ENCODE results near the gene EDN1. TPM values are rescaled to one million over a fixed set of nuclear protein-coding genes. Genes with fewer than 3 reads are reported as not detected.

Gene EDN1
- total RNA-seq, 1 donor = 1.4 TPM

GRCh38 chr6:12270551-12271230 lies 19.5 kb upstream of the EDN1 start:
- TF ChIP-seq, protein P1, sequence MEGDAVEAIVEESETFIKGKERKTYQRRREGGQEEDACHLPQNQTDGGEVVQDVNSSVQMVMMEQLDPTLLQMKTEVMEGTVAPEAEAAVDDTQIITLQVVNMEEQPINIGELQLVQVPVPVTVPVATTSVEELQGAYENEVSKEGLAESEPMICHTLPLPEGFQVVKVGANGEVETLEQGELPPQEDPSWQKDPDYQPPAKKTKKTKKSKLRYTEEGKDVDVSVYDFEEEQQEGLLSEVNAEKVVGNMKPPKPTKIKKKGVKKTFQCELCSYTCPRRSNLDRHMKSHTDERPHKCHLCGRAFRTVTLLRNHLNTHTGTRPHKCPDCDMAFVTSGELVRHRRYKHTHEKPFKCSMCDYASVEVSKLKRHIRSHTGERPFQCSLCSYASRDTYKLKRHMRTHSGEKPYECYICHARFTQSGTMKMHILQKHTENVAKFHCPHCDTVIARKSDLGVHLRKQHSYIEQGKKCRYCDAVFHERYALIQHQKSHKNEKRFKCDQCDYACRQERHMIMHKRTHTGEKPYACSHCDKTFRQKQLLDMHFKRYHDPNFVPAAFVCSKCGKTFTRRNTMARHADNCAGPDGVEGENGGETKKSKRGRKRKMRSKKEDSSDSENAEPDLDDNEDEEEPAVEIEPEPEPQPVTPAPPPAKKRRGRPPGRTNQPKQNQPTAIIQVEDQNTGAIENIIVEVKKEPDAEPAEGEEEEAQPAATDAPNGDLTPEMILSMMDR (IDR thresholded peaks at IDR 0.05; ENCODE audit: extremely low read depth, low read depth, low read length) = no peak
- H3K4me1 ChIP-seq (ENCODE audit: insufficient read depth, low read length) = peaks cover 13% of the 10 kb centered on the region
- no peaks in the 10 kb centered on the region for H3K79me2 ChIP-seq (ENCODE audit: insufficient read depth, low read length)
- no peak overlapping the region for H3K4me3 ChIP-seq (ENCODE audit: insufficient read depth, low read length)
- no peaks in the 10 kb centered on the region for H3K9me3 ChIP-seq (ENCODE audit: low read depth, low read length)
- no peak for DNase-seq (ENCODE audit: insufficient read length, low spot score, missing footprints)
- H3K36me3 ChIP-seq (ENCODE audit: insufficient read depth, low read length) = no peaks in the 10 kb centered on the region
- H4K20me1 ChIP-seq (ENCODE audit: insufficient read depth, low read length) = no peaks in the 10 kb centered on the region
- no peak overlapping the region for H2AFZ ChIP-seq (ENCODE audit: low read length)
- no peaks in the 10 kb centered on the region for H3K27me3 ChIP-seq (ENCODE audit: insufficient read depth, low read length)
- H3K27ac ChIP-seq (ENCODE audit: low read depth, low read length) = no peak overlapping the region
- H3K4me2 ChIP-seq (ENCODE audit: insufficient read depth, low read length) = no peak overlapping the region

- no peak overlapping the region for H3K4me2 ChIP-seq (ENCODE audit: insufficient read depth, low read length)
- no peak overlapping the region for H3K4me3 ChIP-seq (ENCODE audit: insufficient read depth, low read length)
- TF ChIP-seq, protein P1 (IDR thresholded peaks at IDR 0.05; ENCODE audit: extremely low read depth, low read depth, low read length) = no peak
- H3K27me3 ChIP-seq (ENCODE audit: insufficient read depth, low read length) = no peaks in the 10 kb centered on the region
- DNase-seq (ENCODE audit: insufficient read length, low spot score, missing footprints) = no peak
- H3K4me1 ChIP-seq (ENCODE audit: insufficient read depth, low read length) = peaks cover 4% of the 10 kb centered on the region
- H3K36me3 ChIP-seq (ENCODE audit: insufficient read depth, low read length) = no peaks in the 10 kb centered on the region
- H4K20me1 ChIP-seq (ENCODE audit: insufficient read depth, low read length) = no peaks in the 10 kb centered on the region
- H2AFZ ChIP-seq (ENCODE audit: low read length) = no peak overlapping the region
- no peaks in the 10 kb centered on the region for H3K79me2 ChIP-seq (ENCODE audit: insufficient read depth, low read length)
- no peaks in the 10 kb centered on the region for H3K9me3 ChIP-seq (ENCODE audit: low read depth, low read length)
- no peak overlapping the region for H3K27ac ChIP-seq (ENCODE audit: low read depth, low read length)
Observed at GRCh38 chr6:12271594-12271993, 18.6 kb upstream of the EDN1 start.

DNA sequence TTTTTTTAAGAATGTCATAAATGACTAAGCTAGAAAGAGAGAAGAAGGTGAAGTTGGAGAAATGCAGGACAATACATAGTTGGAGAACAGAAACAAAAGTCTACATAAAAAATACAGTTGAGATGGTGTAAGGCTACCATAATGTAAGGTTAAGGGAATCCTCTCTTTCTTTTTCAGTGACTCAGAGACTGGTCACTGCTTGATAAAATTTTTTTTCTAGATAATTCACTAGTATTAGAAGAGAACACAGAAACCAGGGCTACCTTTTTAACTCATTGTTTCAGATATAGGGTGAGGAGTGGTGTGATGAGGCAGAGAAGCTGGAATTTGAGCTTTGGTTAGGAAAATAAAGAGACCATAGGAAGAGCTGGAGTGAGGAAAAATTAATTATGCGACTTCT lies 18.2 kb upstream of the EDN1 start:
- no peaks in the 10 kb centered on the region for H3K79me2 ChIP-seq (ENCODE audit: insufficient read depth, low read length)
- no peak overlapping the region for H2AFZ ChIP-seq (ENCODE audit: low read length)
- no peaks in the 10 kb centered on the region for H4K20me1 ChIP-seq (ENCODE audit: insufficient read depth, low read length)
- no peak for DNase-seq (ENCODE audit: insufficient read length, low spot score, missing footprints)
- H3K4me2 ChIP-seq (ENCODE audit: insufficient read depth, low read length) = no peak overlapping the region
- H3K27ac ChIP-seq (ENCODE audit: low read depth, low read length) = no peak overlapping the region
- no peaks in the 10 kb centered on the region for H3K4me1 ChIP-seq (ENCODE audit: insufficient read depth, low read length)
- no peak overlapping the region for H3K4me3 ChIP-seq (ENCODE audit: insufficient read depth, low read length)
- TF ChIP-seq, protein P1 (IDR thresholded peaks at IDR 0.05; ENCODE audit: extremely low read depth, low read depth, low read length) = no peak
- H3K27me3 ChIP-seq (ENCODE audit: insufficient read depth, low read length) = no peaks in the 10 kb centered on the region
- no peaks in the 10 kb centered on the region for H3K36me3 ChIP-seq (ENCODE audit: insufficient read depth, low read length)
- H3K9me3 ChIP-seq (ENCODE audit: low read depth, low read length) = no peaks in the 10 kb centered on the region

GRCh38 chr6:12275107-12275506 lies 15.1 kb upstream of the EDN1 start:
- H3K4me2 ChIP-seq (ENCODE audit: insufficient read depth, low read length) = no peak overlapping the region
- no peaks in the 10 kb centered on the region for H4K20me1 ChIP-seq (ENCODE audit: insufficient read depth, low read length)
- no peak overlapping the region for H2AFZ ChIP-seq (ENCODE audit: low read length)
- no peaks in the 10 kb centered on the region for H3K36me3 ChIP-seq (ENCODE audit: insufficient read depth, low read length)
- H3K9me3 ChIP-seq (ENCODE audit: low read depth, low read length) = no peaks in the 10 kb centered on the region
- TF ChIP-seq, protein P1 (IDR thresholded peaks at IDR 0.05; ENCODE audit: extremely low read depth, low read depth, low read length) = no peak
- DNase-seq (ENCODE audit: insufficient read length, low spot score, missing footprints) = peak; percentile 68
- no peak overlapping the region for H3K27ac ChIP-seq (ENCODE audit: low read depth, low read length)
- H3K4me1 ChIP-seq (ENCODE audit: insufficient read depth, low read length) = peaks cover 12% of the 10 kb centered on the region
- no peak overlapping the region for H3K4me3 ChIP-seq (ENCODE audit: insufficient read depth, low read length)
- H3K27me3 ChIP-seq (ENCODE audit: insufficient read depth, low read length) = no peaks in the 10 kb centered on the region
- H3K79me2 ChIP-seq (ENCODE audit: insufficient read depth, low read length) = no peaks in the 10 kb centered on the region
